ENCODE measurements around the gene SSC4D. TPM values are rescaled to one million over a fixed set of nuclear protein-coding genes. Genes with fewer than 3 reads are reported as not detected.

Gene SSC4D
- total and polyA plus RNA-seq, 2 of the 8 experiments (the other 6 are each of a cell fraction or from before 2014, with no cell fraction given) = 11.8 to 27.5 TPM

DNA sequence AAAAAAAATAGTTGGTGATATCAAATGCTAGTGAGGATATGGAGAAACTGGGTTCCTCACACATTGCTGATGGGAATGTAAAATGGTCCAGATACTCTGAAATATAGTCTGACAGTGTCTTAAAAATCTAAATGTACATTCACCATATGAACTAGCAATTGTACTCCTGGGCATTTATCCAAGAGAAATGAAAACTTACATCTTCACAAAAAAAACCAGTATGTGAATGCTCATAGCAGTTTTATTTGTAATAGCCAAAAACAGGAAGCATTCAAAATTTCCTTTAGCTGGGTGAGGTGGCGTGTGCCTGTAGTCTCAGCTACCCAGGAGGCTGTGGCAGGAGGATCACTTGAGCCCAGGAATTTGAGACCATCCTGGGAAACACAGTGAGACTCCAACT, 2.1 kb upstream of the SSC4D start:
- no peak overlapping the region for H3K4me3 ChIP-seq (ENCODE audit: extremely low read depth in 1 of 4, insufficient read depth in 2 of 4, low read depth in 3 of 4, low read length in 4 of 4)
- H3K36me3 ChIP-seq (ENCODE audit: control insufficient read depth in 2 of 4, insufficient read depth in 4 of 4, low read length in 3 of 4) = no peaks in the 10 kb centered on the region
- ChIA-PET POLR2A (ENCODE audit: partially characterized antibody) (interaction anchor here (1.5 kb wide), 1 partner anchor 12 kb away, joined by 4 read pairs; the partner anchor contains the start of gene ZP3), CTCF (ENCODE audit: partially characterized antibody) (interaction anchor here (0.5 to 1.4 kb wide), 2 partner anchors 12 to 48 kb away, joined by 3 to 4 read pairs; no protein-coding TSS in a partner anchor)
- no peak overlapping the region for H3K27ac ChIP-seq (ENCODE audit: low read depth, low read length)
- FAIRE-seq = no peak
- no peak overlapping the region for H3K4ac ChIP-seq (replicated peaks; ENCODE audit: insufficient read length, low read depth, low read length)
- no peak overlapping the region for H2BK5ac ChIP-seq (ENCODE audit: low read depth, low read length)
- no peak overlapping the region for H2AFZ ChIP-seq (ENCODE audit: low read length)
- H3K23me2 ChIP-seq (ENCODE audit: low read depth, low read length) = peaks cover 2% of the 10 kb centered on the region
- no peaks in the 10 kb centered on the region for H3K79me2 ChIP-seq (ENCODE audit: control insufficient read depth in 1 of 2, insufficient read depth in 2 of 2, low read length in 2 of 2)
- no peak overlapping the region for H2BK12ac ChIP-seq (ENCODE audit: low read depth, low read length)
- 95% methylated on average over 1 of the region's 1 CpG; no CpG with 5 or more reads in 1 of the 2 experiments for WGBS, 2 experiments (ENCODE audit: extremely low coverage in 1 of 2, insufficient coverage in 1 of 2, insufficient read length in 1 of 2, insufficient replicate concordance in 2 of 2, low coverage in 1 of 2, low lambda C conversion rate in 2 of 2, missing lambda C conversion rate in 1 of 2)
- H3K56ac ChIP-seq (replicated peaks; ENCODE audit: insufficient read length, low read depth, low read length) = no peak overlapping the region
- H3K4me2 ChIP-seq (ENCODE audit: insufficient read depth in 1 of 2, low read depth in 2 of 2, low read length in 2 of 2) = no peak overlapping the region
- H3K79me1 ChIP-seq (ENCODE audit: low read depth, low read length) = no peaks in the 10 kb centered on the region
- H3K9me3 ChIP-seq (ENCODE audit: insufficient read depth in 2 of 2, low read depth in 1 of 2, low read length in 1 of 2) = no peaks in the 10 kb centered on the region
- no peak for DNase-seq (ENCODE audit: low read depth in 1 of 2, low spot score in 2 of 2)
- H2BK120ac ChIP-seq (replicated peaks; ENCODE audit: low read depth, low read length) = no peak overlapping the region
- H3K14ac ChIP-seq (ENCODE audit: insufficient read length) = no peak overlapping the region
- H2BK20ac ChIP-seq (ENCODE audit: low read length) = no peak overlapping the region
- no peak overlapping the region for H4K8ac ChIP-seq (ENCODE audit: extremely low read depth, insufficient read depth, low read length)
- no peak overlapping the region for H4K5ac ChIP-seq (ENCODE audit: insufficient read length, low read depth, low read length)
- H3K23ac ChIP-seq (ENCODE audit: insufficient read length) = no peak overlapping the region
- no peaks in the 10 kb centered on the region for H3K27me3 ChIP-seq (replicated peaks in 1 of 4; ENCODE audit: control insufficient read depth in 3 of 4, extremely low read depth in 1 of 4, insufficient read depth in 3 of 4, low read length in 3 of 4)
- H2BK15ac ChIP-seq (ENCODE audit: low read length) = no peak overlapping the region
- H3K4me1 ChIP-seq (replicated peaks in 1 of 4; ENCODE audit: control insufficient read depth in 3 of 4, insufficient read depth in 4 of 4, low read length in 3 of 4) = peaks cover 0 to 7% (median 1%) of the 10 kb centered on the region in 4 experiments; a peak in 5 of 7 replicates
- H3K9ac ChIP-seq (replicated peaks in 1 of 4; ENCODE audit: extremely low read depth in 1 of 4, low read depth in 3 of 4, low read length in 3 of 4) = no peak overlapping the region
- no peak overlapping the region for H2AK5ac ChIP-seq (ENCODE audit: low read depth, low read length)
- no peak overlapping the region for H3K18ac ChIP-seq (ENCODE audit: extremely low read depth, low read length)
- no peak overlapping the region for H4K91ac ChIP-seq (replicated peaks; ENCODE audit: insufficient read length, low read length)
- no peaks in the 10 kb centered on the region for H4K20me1 ChIP-seq (replicated peaks in 1 of 2; ENCODE audit: control insufficient read depth in 1 of 2, insufficient read depth in 2 of 2, low read length in 2 of 2)
- no peak for TF ChIP-seq BACH1 (IDR thresholded peaks at IDR 0.05; ENCODE audit: low read length)
